Transverse colon (tissue), 4 donors: ENCODE results near the gene OXT. TPM values are rescaled to one million over a fixed set of nuclear protein-coding genes. Genes with fewer than 3 reads are reported as not detected.

ENCODE experiments used
- DNase-seq: peaks from one replicate; pipeline ENCODE4 v3.0.0-alpha.2; 2019
- H3K27ac ChIP-seq, 4 donors: fragments of 200-600 bp; sonication (generic); 2 replicates each; pipeline ENCODE4 v1.5.1; 2016 to 2018; ENCODE audit warnings: inconsistent platforms in 4 of 4
- H3K27me3 ChIP-seq: fragments of 200-600 bp; sonication (generic); 2 replicates; pipeline ENCODE4 v1.5.1; 2017; ENCODE audit warnings: inconsistent platforms
- H3K36me3 ChIP-seq, 4 donors: fragments of 200-600 bp; sonication (generic); 2 replicates each; pipeline ENCODE4 v1.5.1; 2017 to 2019; ENCODE audit warnings: inconsistent platforms in 4 of 4
- H3K4me1 ChIP-seq, 4 donors: fragments of 200-600 bp; sonication (generic); 2 replicates each; pipeline ENCODE4 v1.5.1; 2017 to 2020; ENCODE audit warnings: inconsistent platforms in 4 of 4
- H3K4me3 ChIP-seq, 4 donors: fragments of 200-600 bp; sonication (generic); 1 replicate in 1 of 4; 2 replicates in 3 of 4; pipeline versions ENCODE4 v1.5.1 to v1.6.1; 2017 to 2019; ENCODE audit warnings: inconsistent platforms in 4 of 4
- H3K9me3 ChIP-seq, 2 donors: fragments of 200-600 bp; sonication (generic); 2 replicates each; pipeline ENCODE4 v1.5.1; 2017 to 2019; ENCODE audit warnings: inconsistent platforms in 2 of 2
- CTCF ChIP-seq, 5 experiments: fragments of 200-600 bp in 3 of 5; fragments of 450-650 bp in 2 of 5; sonication (generic) in 3 of 5; IDR thresholded peaks; 1 replicate in 2 of 5; 2 replicates in 3 of 5; pipeline ENCODE4 v1.5.1; 2016 to 2017; ENCODE audit warnings: antibody characterized with exemption in 5 of 5, inconsistent platforms in 3 of 5, mild to moderate bottlenecking in 2 of 5, moderate library complexity in 1 of 5
- EP300 ChIP-seq: sonication (generic); formaldehyde crosslinking; IDR thresholded peaks from one replicate; pipeline ENCODE4 v1.6.1; 2017; ENCODE audit warnings: antibody characterized with exemption, low read depth
- POLR2A ChIP-seq: fragments of 450-650 bp; IDR thresholded peaks from one replicate; pipeline ENCODE4 v1.6.1; 2016; ENCODE audit warnings: antibody characterized with exemption, mild to moderate bottlenecking, moderate library complexity
- POLR2AphosphoS5 ChIP-seq, 3 donors: sonication (generic); formaldehyde crosslinking; IDR thresholded peaks; one replicate each; pipeline ENCODE4 v1.6.1; 2016; ENCODE audit warnings: antibody characterized with exemption in 3 of 3
- WGBS, 2 donors: methylation state at CpG; one replicate each; pipeline ENCODE4 v1.1.5; 2018; ENCODE audit warnings: low coverage in 1 of 2; 5-methylcytosine and 5-hydroxymethylcytosine counted together
- in situ Hi-C, 4 donors: fragments of 200-750 bp; cut with MboI; loops; one replicate each; pipeline versions ENCODE4 v1.15.0 to v1.15.1; 2017; ENCODE audit warnings: low sequenced_read_pairs in 3 of 4, low pct_ligation_motif_present in 1 of 4, low pct_unique_long_range_greater_than_20kb in 1 of 4
- intact Hi-C: fragments of 100-400 bp; cut with DNase I; formaldehyde crosslinking; loops from one replicate; pipeline ENCODE4 v1.15.1; 2023; ENCODE audit warnings: low total_unique reads
- total RNA-seq, 4 donors: library from RNA; depleted of rRNA; stranded (reverse); fragments of >200 nt; gene quantifications; one replicate each; pipeline ENCODE4 v1.1.0, GENCODE V29; 2016

OXT gene
- total RNA-seq, 4 donors from 2014 or later = not detected

GRCh38 chr20:3084283-3084985 is 13.0 kb downstream of the OXT start, which contains the start of gene AVP:
Gene AVP (minus strand): TSS chr20:3084724. CDS start chr20:3084674, 50 bp downstream.
- in situ Hi-C loops = no loop called here
- no peaks in the 10 kb centered on the region for H3K9me3 ChIP-seq
- WGBS, 2 donors = 87 to 100% methylated on average over 2 to 24 of the region's 28 CpGs
- H3K27ac ChIP-seq = no peak within 1 kb of the TSS
- H3K27me3 ChIP-seq = peaks cover 63% of the 10 kb centered on the region
- peaks cover 0 to 12% (median 10%) of the 10 kb centered on the region in 4 donors for H3K4me1 ChIP-seq
- intact Hi-C loops = no loop called here
- no peaks in the 10 kb centered on the region for H3K36me3 ChIP-seq
- TF ChIP-seq EP300 (no peak), POLR2A (no peak), CTCF (IDR thresholded peaks at IDR 0.05) (no peak), POLR2AphosphoS5 (IDR thresholded peaks at IDR 0.05) (no peak)
- DNase-seq = no peak
- no peak within 1 kb of the TSS for H3K4me3 ChIP-seq

GRCh38 chr20:3084986-3085360 is 13.6 kb downstream of the OXT start:
- Histone ChIP-seq H3K4me1 (peaks cover 0 to 12% (median 10%) of the 10 kb centered on the region in 4 donors), H3K36me3 (no peaks in the 10 kb centered on the region), H3K27me3 (peaks cover 62% of the 10 kb centered on the region), H3K4me3 (no peak overlapping the region), H3K27ac (no peak overlapping the region), H3K9me3 (no peaks in the 10 kb centered on the region)
- intact Hi-C loops (no loop called here), in situ Hi-C loops (no loop called here)
- TF ChIP-seq EP300 = no peak
- no peak for TF ChIP-seq POLR2A
- TF ChIP-seq CTCF (IDR thresholded peaks at IDR 0.05) = no peak
- 86 to 93% methylated on average over 3 to 7 of the region's 7 CpGs for whole genome bisulfite sequencing, 2 donors
- DNase-seq = no peak

- Histone ChIP-seq H3K9me3 (no peaks in the 10 kb centered on the region), H3K36me3 (no peaks in the 10 kb centered on the region), H3K27ac (no peak overlapping the region), H3K27me3 (peaks cover 62% of the 10 kb centered on the region), H3K4me1 (peaks cover 0 to 12% (median 10%) of the 10 kb centered on the region in 4 donors), H3K4me3 (no peak overlapping the region)
- WGBS, 2 donors = 89% methylated on average over 7 of the region's 8 CpGs; no CpG with 5 or more reads in 1 of the 2 donors
- intact Hi-C loops = no loop called here
- no peak for DNase-seq
- in situ Hi-C loops = no loop called here
- TF ChIP-seq EP300 (no peak), CTCF (IDR thresholded peaks at IDR 0.05) (no peak), POLR2A (no peak), POLR2AphosphoS5 (IDR thresholded peaks at IDR 0.05) (no peak)
Observed at GRCh38 chr20:3085571-3086072, 14.2 kb downstream of the OXT start.

- H3K36me3 ChIP-seq = no peaks in the 10 kb centered on the region
- TF ChIP-seq POLR2AphosphoS5 (IDR thresholded peaks at IDR 0.05) = no peak
- no peak for TF ChIP-seq CTCF (IDR thresholded peaks at IDR 0.05)
- no peak for TF ChIP-seq POLR2A
- 85% methylated on average over 7 of the region's 7 CpGs; no CpG with 5 or more reads in 1 of the 2 donors for WGBS, 2 donors
- no peaks in the 10 kb centered on the region for H3K9me3 ChIP-seq
- DNase-seq = no peak
- H3K4me3 ChIP-seq = no peak overlapping the region
- H3K4me1 ChIP-seq = peaks cover 0 to 10% (median 5%) of the 10 kb centered on the region in 4 donors
- in situ Hi-C loops = no loop called here
- H3K27me3 ChIP-seq = peaks cover 60% of the 10 kb centered on the region
- intact Hi-C loops = no loop called here
- H3K27ac ChIP-seq = no peak overlapping the region
Observed at GRCh38 chr20:3088031-3088430, 16.6 kb downstream of the OXT start.
